RWPE1 (cell line): Measurements from ENCODE around the gene SNTG2.

ENCODE experiments used
- CTCF ChIA-PET: fragments of 350-600 bp; sonication (Branson Sonifier 250); formaldehyde crosslinking; extraction: SDS; loops from one replicate; lab custom pipeline; 2021; lab: Yijun Ruan, JAX
- POLR2A ChIA-PET: fragments of 400-600 bp; formaldehyde crosslinking; extraction: SDS; loops from one replicate; lab custom pipeline; 2020; ENCODE audit warnings: antibody characterized with exemption; ENCODE audit not compliant: low non-redundant PET; lab: Yijun Ruan, JAX
- DNase-seq: peaks from one replicate; pipeline ENCODE4 v3.0.0; 2012; ENCODE audit warnings: low spot score
- H3K27ac ChIP-seq: fragments of 450-650 bp; 2 replicates; pipeline ENCODE4 v1.5.1; 2017
- TF ChIP-seq, protein P1 (sequence below): fragments of 450-650 bp; conservative IDR thresholded peaks from 2 replicates; pipeline ENCODE4 v1.5.1; 2017; ENCODE audit warnings: low read depth, mild to moderate bottlenecking

SNTG2 gene

GRCh38 chr2:1360144-1360543 is 409.5 kb downstream of the SNTG2 start:
- ChIA-PET CTCF (no interaction called here), POLR2A (interaction anchor here (0.6 kb wide), 1 partner anchor 150 kb away, joined by 3 read pairs; no protein-coding TSS in a partner anchor)
- TF ChIP-seq, protein P1, sequence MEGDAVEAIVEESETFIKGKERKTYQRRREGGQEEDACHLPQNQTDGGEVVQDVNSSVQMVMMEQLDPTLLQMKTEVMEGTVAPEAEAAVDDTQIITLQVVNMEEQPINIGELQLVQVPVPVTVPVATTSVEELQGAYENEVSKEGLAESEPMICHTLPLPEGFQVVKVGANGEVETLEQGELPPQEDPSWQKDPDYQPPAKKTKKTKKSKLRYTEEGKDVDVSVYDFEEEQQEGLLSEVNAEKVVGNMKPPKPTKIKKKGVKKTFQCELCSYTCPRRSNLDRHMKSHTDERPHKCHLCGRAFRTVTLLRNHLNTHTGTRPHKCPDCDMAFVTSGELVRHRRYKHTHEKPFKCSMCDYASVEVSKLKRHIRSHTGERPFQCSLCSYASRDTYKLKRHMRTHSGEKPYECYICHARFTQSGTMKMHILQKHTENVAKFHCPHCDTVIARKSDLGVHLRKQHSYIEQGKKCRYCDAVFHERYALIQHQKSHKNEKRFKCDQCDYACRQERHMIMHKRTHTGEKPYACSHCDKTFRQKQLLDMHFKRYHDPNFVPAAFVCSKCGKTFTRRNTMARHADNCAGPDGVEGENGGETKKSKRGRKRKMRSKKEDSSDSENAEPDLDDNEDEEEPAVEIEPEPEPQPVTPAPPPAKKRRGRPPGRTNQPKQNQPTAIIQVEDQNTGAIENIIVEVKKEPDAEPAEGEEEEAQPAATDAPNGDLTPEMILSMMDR = no peak
- no peak overlapping the region for H3K27ac ChIP-seq
- DNase-seq = no peak

DNA sequence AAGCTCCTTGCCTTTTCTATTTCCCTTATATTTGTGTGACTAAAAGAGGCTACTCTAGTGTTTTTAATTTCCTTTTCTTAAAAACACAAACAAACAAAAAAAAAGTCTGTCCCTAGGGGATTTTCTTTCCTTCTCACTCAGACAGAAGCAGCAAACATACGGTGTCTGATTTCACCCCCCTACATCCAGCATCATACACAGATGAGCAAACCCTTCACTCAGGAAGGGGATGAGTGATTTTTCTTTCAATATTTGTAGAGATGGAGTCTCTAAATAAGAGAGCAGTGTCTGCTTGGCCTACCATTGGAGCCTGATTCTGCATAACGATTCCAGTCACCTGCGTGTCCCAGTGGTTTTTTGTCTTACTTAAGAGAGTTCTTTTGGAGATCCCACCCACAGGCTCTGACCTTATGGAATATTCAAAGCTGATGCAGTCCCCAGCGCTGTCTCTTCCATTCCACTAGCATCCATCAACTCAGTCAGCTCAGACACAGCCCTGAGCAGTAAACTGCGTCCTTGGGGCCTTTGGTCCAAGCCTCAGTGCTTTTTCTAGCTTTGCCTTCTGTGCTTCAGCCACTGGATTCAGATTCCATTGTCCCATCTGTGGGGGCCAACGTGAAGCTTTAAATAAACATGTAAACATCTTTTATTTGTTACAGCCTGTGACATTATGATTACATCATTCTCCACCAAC is 410.1 kb downstream of the SNTG2 start:
- no peak overlapping the region for H3K27ac ChIP-seq
- ChIA-PET POLR2A (no interaction called here), CTCF (no interaction called here)
- DNase-seq = no peak
- TF ChIP-seq, protein P1 = no peak

DNA sequence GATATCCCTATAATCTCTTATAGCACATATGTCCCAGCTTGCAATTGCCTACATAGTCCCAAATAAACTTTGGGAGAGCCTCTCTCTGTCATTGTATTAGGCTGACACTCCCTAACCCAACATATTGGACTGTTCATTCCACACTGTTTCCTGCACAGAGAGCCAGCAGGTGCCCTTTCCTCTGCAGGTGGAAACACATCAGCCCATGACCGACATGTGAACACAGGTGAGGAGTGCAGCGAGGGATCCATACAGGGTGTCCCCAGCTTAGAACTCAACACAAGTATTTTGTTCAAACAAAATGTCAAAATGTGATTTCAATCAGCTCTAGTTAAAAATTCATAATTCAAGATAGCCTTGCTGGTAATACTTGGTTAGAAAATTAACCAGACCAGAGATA is 412.7 kb downstream of the SNTG2 start:
- DNase-seq = no peak
- no peak overlapping the region for H3K27ac ChIP-seq
- CTCF ChIA-PET = no interaction called here
- POLR2A ChIA-PET = no interaction called here
- TF ChIP-seq, protein P1 = no peak

DNA sequence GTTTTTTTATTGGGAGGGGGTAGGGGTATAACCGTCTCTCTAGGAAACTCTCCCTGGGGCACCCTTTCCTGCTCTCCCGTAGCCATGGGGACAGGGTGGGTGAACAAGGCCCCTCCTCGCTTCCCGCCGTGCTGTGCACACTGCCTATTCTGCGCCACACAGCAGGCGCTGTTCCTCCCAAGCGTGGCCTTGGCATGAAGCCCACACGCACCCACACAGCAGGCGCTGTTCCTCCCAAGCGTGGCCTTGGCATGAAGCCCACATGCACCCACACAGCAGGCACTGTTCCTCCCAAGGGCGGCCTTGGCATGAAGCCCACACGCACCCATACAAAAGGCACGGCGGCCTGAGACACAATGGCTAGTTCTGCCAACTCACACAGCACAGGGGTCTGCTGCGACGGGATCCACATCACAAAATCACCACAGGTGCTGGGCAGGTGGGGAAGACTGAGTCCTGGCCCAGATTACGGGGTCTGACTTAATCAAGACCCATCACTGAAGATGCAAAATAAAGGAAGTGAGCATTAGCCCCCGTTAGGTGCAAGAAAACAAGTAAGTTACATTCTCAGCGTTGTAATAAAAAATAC is 416.0 kb downstream of the SNTG2 start:
- TF ChIP-seq, protein P1 = no peak
- ChIA-PET CTCF (interaction anchor here (0.6 kb wide), 1 partner anchor 11 kb away, joined by 3 read pairs; no protein-coding TSS in a partner anchor), POLR2A (no interaction called here)
- H3K27ac ChIP-seq = no peak overlapping the region
- no peak for DNase-seq

- POLR2A ChIA-PET = no interaction called here
- TF ChIP-seq, protein P1 = no peak
- no peak overlapping the region for H3K27ac ChIP-seq
- CTCF ChIA-PET = no interaction called here
- no peak for DNase-seq
Measured at GRCh38 chr2:1367601-1368000, 417.0 kb downstream of the SNTG2 start.

DNA sequence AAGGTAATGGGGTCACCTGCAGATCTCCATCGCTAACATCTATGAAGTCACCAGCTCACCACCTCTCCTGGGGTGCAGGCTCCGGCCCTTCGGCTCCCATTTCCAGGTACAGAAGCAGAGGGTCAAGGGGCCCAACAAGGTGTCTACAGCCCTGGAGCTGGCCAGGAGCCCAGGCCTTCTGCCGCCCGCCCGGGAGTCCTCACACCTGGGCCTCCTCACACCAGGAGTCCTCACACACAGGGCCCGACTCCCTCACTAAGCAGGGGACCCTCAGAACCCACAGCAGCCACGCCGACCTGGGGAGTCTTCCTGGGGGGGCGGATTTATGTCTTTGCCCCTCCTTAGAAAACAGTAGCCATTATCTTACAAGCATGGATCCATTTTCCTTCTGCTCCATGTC is 419.3 kb downstream of the SNTG2 start:
- no peak overlapping the region for H3K27ac ChIP-seq
- no peak for DNase-seq
- POLR2A ChIA-PET = no interaction called here
- TF ChIP-seq, protein P1 = no peak
- CTCF ChIA-PET = interaction anchor here (0.6 kb wide), 1 partner anchor 306 kb away, joined by 3 read pairs; no protein-coding TSS in a partner anchor
